K562 (cell line): Measurements from ENCODE around the gene PHTF1. TPM values are rescaled to one million over a fixed set of nuclear protein-coding genes. Genes with fewer than 3 reads are reported as not detected.
A peak's percentile ranks its signal among the peaks of the same experiment; 100 is the strongest.

ENCODE experiments used
- ATAC-seq: fragments of 200-7000 bp; cut with Tn5 transposase; 3 replicates; pipeline ENCODE4 v1.9.1; 2020; ENCODE audit warnings: moderate library complexity
- BruUV-seq: library from RNA; stranded (reverse); fragments of 400-500 nt; replicated peaks from 2 replicates; lab custom pipeline; 2021; lab: Mats Ljungman, UMichigan
- CTCF ChIA-PET: fragments of 300-600 bp; formaldehyde crosslinking; extraction: SDS; loops from one replicate; lab custom pipeline; 2021; ENCODE audit warnings: low intra/inter-chr PET ratio; lab: Yijun Ruan, JAX
- POLR2A ChIA-PET: fragments of 300-600, 350-650 bp; sonication (Branson Sonifier 250); formaldehyde crosslinking; extraction: SDS; loops from one replicate; lab custom pipeline; 2021; ENCODE audit warnings: antibody characterized with exemption, inconsistent platforms; lab: Yijun Ruan, JAX
- DNase-seq, 4 experiments: peaks; one replicate each; pipeline versions ENCODE4 v3.0.0 to v3.0.0-alpha.2; 2011 to 2018; ENCODE audit warnings: low spot score in 3 of 4, mixed read lengths in 3 of 4; ENCODE audit errors: extremely low read depth in 1 of 4
- FAIRE-seq: peaks from 2 replicates; lab custom pipeline; 2011; peaks lifted over from hg19 to GRCh38; lab: Jason Lieb, UNC
- H2AFZ ChIP-seq: 2 replicates; pipeline ENCODE4 v1.6.0; 2011; ENCODE audit warnings: low read depth, low read length, control low read depth, inconsistent platforms
- H3K27ac ChIP-seq: fragments of 200-600 bp; 3 replicates; pipeline ENCODE4 v1.8.0; 2011; ENCODE audit warnings: low read depth, mild to moderate bottlenecking, control low read depth, inconsistent platforms, low read length, moderate library complexity, mixed read lengths; ENCODE audit errors: extremely low read depth
- H3K27me3 ChIP-seq, 2 experiments: fragments of 300-600 bp in 1 of 2; 2 replicates in 1 of 2; 3 replicates in 1 of 2; pipeline versions ENCODE4 v1.6.0 to v1.8.0; 2011; ENCODE audit warnings: inconsistent platforms in 2 of 2, low read length in 2 of 2, mild to moderate bottlenecking in 1 of 2, mixed read lengths in 1 of 2, moderate library complexity in 1 of 2; ENCODE audit not compliant: control insufficient read depth in 2 of 2, insufficient read depth in 2 of 2
- H3K36me3 ChIP-seq: fragments of 300-600 bp; 3 replicates; pipeline ENCODE4 v1.8.0; 2011; ENCODE audit warnings: mild to moderate bottlenecking, low read length, inconsistent platforms; ENCODE audit not compliant: control insufficient read depth, insufficient read depth
- H3K4me1 ChIP-seq, 2 experiments: fragments of 200-600 bp in 1 of 2; replicated peaks in 1 of 2; 2 replicates in 1 of 2; 3 replicates in 1 of 2; pipeline versions ENCODE4 v1.5.1 to v1.8.0; 2011; ENCODE audit warnings: inconsistent platforms in 2 of 2, low read length in 2 of 2, mild to moderate bottlenecking in 1 of 2, mixed read lengths in 1 of 2, moderate library complexity in 1 of 2; ENCODE audit not compliant: control insufficient read depth in 2 of 2, insufficient read depth in 2 of 2
- H3K4me2 ChIP-seq: 2 replicates; pipeline ENCODE4 v1.6.1; 2011; ENCODE audit warnings: low read length, control low read depth, inconsistent platforms, mixed read lengths; ENCODE audit not compliant: insufficient read depth
- H3K4me3 ChIP-seq: fragments of 200-600 bp; sonication (generic), shearing (Covaris generic); 2 replicates; pipeline ENCODE4 v1.5.1; 2016; ENCODE audit warnings: control low read depth, inconsistent platforms
- H3K79me2 ChIP-seq: fragments of 200-600 bp; 3 replicates; pipeline ENCODE4 v1.8.0; 2011; ENCODE audit warnings: low read length, inconsistent platforms; ENCODE audit not compliant: control insufficient read depth, insufficient read depth
- H3K9ac ChIP-seq, 2 experiments: 2 replicates each; pipeline versions ENCODE4 v1.6.0 to v1.6.1; 2011; ENCODE audit warnings: low read depth in 2 of 2, low read length in 2 of 2, control low read depth in 1 of 2, inconsistent platforms in 1 of 2, mild to moderate bottlenecking in 1 of 2, mixed read lengths in 1 of 2; ENCODE audit not compliant: insufficient read depth in 1 of 2
- H3K9me1 ChIP-seq: one replicate; pipeline ENCODE4 v1.6.0; 2011; ENCODE audit warnings: inconsistent platforms, mild to moderate bottlenecking, low read length, moderate library complexity; ENCODE audit not compliant: control insufficient read depth, insufficient read depth
- H3K9me3 ChIP-seq: replicated peaks from 2 replicates; pipeline ENCODE4 v1.5.1; 2011; ENCODE audit warnings: low read depth, low read length, inconsistent platforms; ENCODE audit not compliant: control insufficient read depth, insufficient read depth
- H4K20me1 ChIP-seq: replicated peaks from 2 replicates; pipeline ENCODE4 v1.6.1; 2011; ENCODE audit warnings: low read length, inconsistent platforms, mixed read lengths; ENCODE audit not compliant: control insufficient read depth, insufficient read depth
- CREBBP ChIP-seq: IDR thresholded peaks from one replicate; pipeline ENCODE4 v1.6.1; 2012; ENCODE audit warnings: low read depth, mild to moderate bottlenecking, control low read depth, inconsistent platforms, low read length
- EGR1 ChIP-seq: fragments of 450-650 bp; conservative IDR thresholded peaks from 2 replicates; pipeline ENCODE4 v1.6.1; 2017; ENCODE audit warnings: mild to moderate bottlenecking
- ZBTB40 ChIP-seq, 2 experiments: fragments of 450-650 bp in 1 of 2; sonication (generic) in 1 of 2; formaldehyde crosslinking in 1 of 2; IDR thresholded peaks; 2 replicates each; pipeline versions ENCODE4 v1.7.1 to v1.9.0; 2016 to 2022; ENCODE audit warnings: inconsistent platforms in 1 of 2, mild to moderate bottlenecking in 1 of 2, missing genetic modification reagents in 1 of 2
- WGBS: fragments of 100-300 bp; shearing (Covaris generic); methylation state at CpG from one replicate; pipeline ENCODE4 v1.1.6; 2016; ENCODE audit warnings: low coverage, mixed read lengths; ENCODE audit not compliant: insufficient coverage; ENCODE audit errors: missing lambda C conversion rate; 5-methylcytosine and 5-hydroxymethylcytosine counted together
- in situ Hi-C: fragments of 300-500 bp; cut with MboI; formaldehyde crosslinking; loops from 4 replicates; pipeline ENCODE4 v1.15.0; 2018; ENCODE audit warnings: inconsistent platforms, mixed read lengths
- intact Hi-C: fragments of 100-400 bp; cut with micrococcal nuclease; formaldehyde crosslinking; loops from 2 replicates; pipeline ENCODE4 v1.14.2; 2022
- polyA plus RNA-seq, 8 experiments: library from polyadenylated mRNA; depleted of rRNA in 4 of 8; stranded (reverse) in 5 of 8; unstranded in 3 of 8; fragments of >200 nt; fragmentation: Nextera tagmentation in 2 of 8; fragmentation: Illumina TruSeq in 1 of 8; extraction: Ambion mirVana in 2 of 8; extraction: Trizol in 1 of 8; gene quantifications; 2 replicates each; pipeline versions ENCODE4 v1.2.1 to v1.2.3, GENCODE V29; 2011 to 2014; ENCODE audit warnings: inconsistent platforms in 1 of 8, missing spikeins in 1 of 8
- total RNA-seq, 7 experiments: library from RNA; depleted of rRNA in 6 of 7; stranded (reverse); fragments of >200 nt in 6 of 7; fragmentation: Illumina TruSeq in 2 of 7; extraction: Trizol in 2 of 7; gene quantifications; 2 replicates each; pipeline versions ENCODE4 v1.2.1 to v1.2.3, GENCODE V29; 2011 to 2021; ENCODE audit warnings: low replicate concordance in 1 of 7
- TF ChIP-seq, protein P1 (sequence below): fragments of 450-650 bp; formaldehyde crosslinking; IDR thresholded peaks from 2 replicates; pipeline ENCODE4 v1.4.0; 2020; ENCODE audit warnings: mild to moderate bottlenecking, moderate library complexity

The PHTF1 gene
- total and polyA plus RNA-seq, 9 of the 15 experiments (the other 6 are each of a cell fraction or from before 2014, with no cell fraction given) = 8.4 to 36.2 (median 23.0) TPM

GRCh38 chr1:113805639-113806038, 46.4 kb upstream of the PHTF1 start:
- CTCF ChIA-PET = interaction anchor here (0.6 kb wide), 1 partner anchor 690 kb away, joined by 3 read pairs; no protein-coding TSS in a partner anchor
- intact Hi-C loops = loop anchor here (2.0 kb wide), 1 partner anchor 23 kb away; no protein-coding TSS in a partner anchor
- no peaks in the 10 kb centered on the region for H3K27me3 ChIP-seq
- in situ Hi-C loops = no loop called here
- no peak for FAIRE-seq
- TF ChIP-seq CREBBP = no peak
- TF ChIP-seq ZBTB40 (IDR thresholded peaks at IDR 0.05) = peak; percentile 67
- TF ChIP-seq ZBTB40 (CRISPR knock-in tag; IDR thresholded peaks at IDR 0.05) = no peak
- no peak for TF ChIP-seq EGR1
- TF ChIP-seq, protein P1, sequence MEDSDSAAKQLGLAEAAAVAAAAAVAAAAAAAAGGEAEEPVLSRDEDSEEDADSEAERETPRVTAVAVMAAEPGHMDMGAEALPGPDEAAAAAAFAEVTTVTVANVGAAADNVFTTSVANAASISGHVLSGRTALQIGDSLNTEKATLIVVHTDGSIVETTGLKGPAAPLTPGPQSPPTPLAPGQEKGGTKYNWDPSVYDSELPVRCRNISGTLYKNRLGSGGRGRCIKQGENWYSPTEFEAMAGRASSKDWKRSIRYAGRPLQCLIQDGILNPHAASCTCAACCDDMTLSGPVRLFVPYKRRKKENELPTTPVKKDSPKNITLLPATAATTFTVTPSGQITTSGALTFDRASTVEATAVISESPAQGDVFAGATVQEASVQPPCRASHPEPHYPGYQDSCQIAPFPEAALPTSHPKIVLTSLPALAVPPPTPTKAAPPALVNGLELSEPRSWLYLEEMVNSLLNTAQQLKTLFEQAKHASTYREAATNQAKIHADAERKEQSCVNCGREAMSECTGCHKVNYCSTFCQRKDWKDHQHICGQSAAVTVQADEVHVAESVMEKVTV (CRISPR knock-in tag) = no peak
- TF ChIP-seq, all 486 proteins: peak for 1
- POLR2A ChIA-PET = interaction anchor here (0.5 to 1.1 kb wide), 5 partner anchors 11 to 257 kb away, joined by 3 to 4 read pairs (median 3); no protein-coding TSS in a partner anchor
- peaks cover 5% of the 10 kb centered on the region for H3K9me1 ChIP-seq
- no peak overlapping the region for H2AFZ ChIP-seq
- H3K9me3 ChIP-seq = no peaks in the 10 kb centered on the region; the same call in 1 of the 2 replicates
- WGBS = 70% methylated on average over 4 of the region's 4 CpGs
- BruUV-seq = no TSS peak
- peaks cover 21 to 36% of the 10 kb centered on the region in 2 experiments for H3K4me1 ChIP-seq
- peaks cover 100% of the 10 kb centered on the region for H3K79me2 ChIP-seq
- H3K9ac ChIP-seq = no peak overlapping the region
- H3K4me2 ChIP-seq = no peak overlapping the region
- H4K20me1 ChIP-seq = peaks cover 16% of the 10 kb centered on the region
- no peak overlapping the region for H3K4me3 ChIP-seq
- peaks cover 14% of the 10 kb centered on the region for H3K36me3 ChIP-seq
- H3K27ac ChIP-seq = peak overlapping the region; percentile 49; the same call in 1 of the 3 replicates
- DNase-seq (no peak), ATAC-seq (no peak)
